ENCODE measurements around the gene ST7L. TPM values are rescaled to one million over a fixed set of nuclear protein-coding genes. Genes with fewer than 3 reads are reported as not detected.

The ST7L gene
- total and polyA plus RNA-seq, 10 of the 15 experiments (the other 5 are each of a cell fraction or from before 2014, with no cell fraction given): 3.6 to 13.7 (median 8.9) TPM

- intact Hi-C loops (cut with micrococcal nuclease; ENCODE audit: unreplicated experiment) (no loop called here), in situ Hi-C loops (cut with MboI) (no loop called here)
- no TSS peak for BruUV-seq (replicated peaks)
- Histone ChIP-seq H3K27ac (ENCODE audit: control insufficient read depth, insufficient read depth) (no peak overlapping the region), H4K20me1 (ENCODE audit: control insufficient read depth, insufficient read depth) (no peaks in the 10 kb centered on the region), H2AFZ (ENCODE audit: control insufficient read depth, low read depth, low read length) (no peak overlapping the region), H3K79me2 (ENCODE audit: control insufficient read depth, insufficient read depth, low read length) (no peaks in the 10 kb centered on the region), H3K4me2 (ENCODE audit: control insufficient read depth, insufficient read depth) (no peak overlapping the region), H3K36me3 (ENCODE audit: control insufficient read depth in 2 of 2, insufficient read depth in 2 of 2, low read length in 1 of 2) (no peaks in the 10 kb centered on the region), H3K4me1 (ENCODE audit: control insufficient read depth, insufficient read depth, low read length) (no peaks in the 10 kb centered on the region; the same call in 1 of the 2 replicates), H3K9me3 (replicated peaks; ENCODE audit: control insufficient read depth, insufficient read depth, low read length) (no peaks in the 10 kb centered on the region), H3K9ac (ENCODE audit: control insufficient read depth, insufficient read depth, low read length) (no peak overlapping the region), H3K27me3 (replicated peaks in 1 of 2; ENCODE audit: control insufficient read depth in 2 of 2, insufficient read depth in 2 of 2, low read length in 1 of 2) (no peaks in the 10 kb centered on the region), H3K4me3 (no peak overlapping the region)
- no peak for FAIRE-seq
- ATAC-seq: no peak
- SMC1A ChIA-PET (ENCODE audit: uncharacterized antibody, unreplicated experiment): interaction anchor here (1.0 kb wide), 1 partner anchor 212 kb away, joined by 5 read pairs; no protein-coding TSS in a partner anchor
- no peak for DNase-seq (ENCODE audit: low read depth, low spot score)
- CTCF ChIA-PET: interaction anchor here (2.4 kb wide), 1 partner anchor 11 kb away, joined by 7 read pairs; no protein-coding TSS in a partner anchor
- 73% methylated on average over 2 of the region's 2 CpGs for WGBS (ENCODE audit: insufficient coverage, insufficient replicate concordance, low lambda C conversion rate, missing lambda C conversion rate)
- RAD21 ChIA-PET (ENCODE audit: unreplicated experiment): no interaction called here
- POLR2A ChIA-PET: no interaction called here
- TF ChIP-seq MYC (IDR thresholded peaks at IDR 0.05; ENCODE audit: insufficient read depth, insufficient read length, insufficient replicate concordance, low read length, severe bottlenecking) (no peak), PRDM15 (CRISPR knock-in tag; IDR thresholded peaks at IDR 0.05) (no peak), CBX5 (IDR thresholded peaks at IDR 0.05; ENCODE audit: low read depth) (no peak), DPF2 (IDR thresholded peaks at IDR 0.05) (no peak), FOXK2 (IDR thresholded peaks at IDR 0.05) (no peak), SUZ12 (IDR thresholded peaks at IDR 0.05; ENCODE audit: unreplicated experiment) (no peak), POLR2AphosphoS2 (IDR thresholded peaks at IDR 0.05; ENCODE audit: low read depth, low read length) (no peak), ZZZ3 (IDR thresholded peaks at IDR 0.05; ENCODE audit: control insufficient read depth, insufficient read length, low read depth) (no peak), BMI1 (IDR thresholded peaks at IDR 0.05; ENCODE audit: borderline replicate concordance) (no peak), BCL11A (IDR thresholded peaks at IDR 0.05; ENCODE audit: low read depth, low read length) (no peak), ZNF687 (IDR thresholded peaks at IDR 0.05) (no peak)
These were observed 15.9 kb downstream of the ST7L start for GRCh38 chr1:112603012-112603411.

Measured in GM12878 (cell line).